Colonic mucosa (tissue), 4 donors: ENCODE data around the gene GRID1. TPM values are rescaled to one million over a fixed set of nuclear protein-coding genes. Genes with fewer than 3 reads are reported as not detected.
"Not testable (repeated sequence)": the region's sequence is repeated elsewhere in the genome, so short reads cannot be mapped to it uniquely, and the experiment has no call there.

Experiments used
- DNase-seq: peaks from one replicate; pipeline ENCODE4 v3.0.0-alpha.2; 2020
- H3K27ac ChIP-seq: fragments of 200-600 bp; one replicate; pipeline ENCODE4 v1.8.0; 2021
- H3K27me3 ChIP-seq: fragments of 200-600 bp; one replicate; pipeline ENCODE4 v1.8.0; 2021
- H3K36me3 ChIP-seq: fragments of 200-600 bp; one replicate; pipeline ENCODE4 v1.8.0; 2021
- H3K4me1 ChIP-seq: fragments of 200-600 bp; one replicate; pipeline ENCODE4 v1.8.0; 2021; ENCODE audit warnings: mild to moderate bottlenecking
- H3K4me3 ChIP-seq: fragments of 200-600 bp; one replicate; pipeline ENCODE4 v1.8.0; 2021
- H3K9ac ChIP-seq, 2 donors: one replicate each; pipeline ENCODE4 v1.7.0; 2013; ENCODE audit warnings: control low read depth in 2 of 2, low read depth in 2 of 2, low read length in 2 of 2
- H3K9me3 ChIP-seq: fragments of 200-600 bp; one replicate; pipeline ENCODE4 v1.8.0; 2021
- intact Hi-C: fragments of 100-400 bp; cut with DNase I; formaldehyde crosslinking; loops from one replicate; pipeline ENCODE4 v1.14.1; 2022
- total RNA-seq, 2 donors: library from RNA; stranded (reverse); fragmentation: NEBNext Ultra II Directional in 1 of 2; extraction: Animal tissue kit (Norgen Biotek cat#: 25700) in 1 of 2; gene quantifications; one replicate each; pipeline ENCODE4 v1.2.1, GENCODE V29; 2021
- TF ChIP-seq, protein P1 (sequence below): fragments of 200-600 bp; IDR thresholded peaks from one replicate; pipeline ENCODE4 v1.8.0; 2022; ENCODE audit warnings: antibody characterized with exemption, mild to moderate bottlenecking
- donor health status: healthy.
- donor health status: DM: no; HTN: no; CAD: no.
- donor health status: DM: no; HTN: no; CAD: no.

Gene GRID1
- total RNA-seq, 2 donors from 2014 or later = 0.30 to 0.37 TPM

DNA sequence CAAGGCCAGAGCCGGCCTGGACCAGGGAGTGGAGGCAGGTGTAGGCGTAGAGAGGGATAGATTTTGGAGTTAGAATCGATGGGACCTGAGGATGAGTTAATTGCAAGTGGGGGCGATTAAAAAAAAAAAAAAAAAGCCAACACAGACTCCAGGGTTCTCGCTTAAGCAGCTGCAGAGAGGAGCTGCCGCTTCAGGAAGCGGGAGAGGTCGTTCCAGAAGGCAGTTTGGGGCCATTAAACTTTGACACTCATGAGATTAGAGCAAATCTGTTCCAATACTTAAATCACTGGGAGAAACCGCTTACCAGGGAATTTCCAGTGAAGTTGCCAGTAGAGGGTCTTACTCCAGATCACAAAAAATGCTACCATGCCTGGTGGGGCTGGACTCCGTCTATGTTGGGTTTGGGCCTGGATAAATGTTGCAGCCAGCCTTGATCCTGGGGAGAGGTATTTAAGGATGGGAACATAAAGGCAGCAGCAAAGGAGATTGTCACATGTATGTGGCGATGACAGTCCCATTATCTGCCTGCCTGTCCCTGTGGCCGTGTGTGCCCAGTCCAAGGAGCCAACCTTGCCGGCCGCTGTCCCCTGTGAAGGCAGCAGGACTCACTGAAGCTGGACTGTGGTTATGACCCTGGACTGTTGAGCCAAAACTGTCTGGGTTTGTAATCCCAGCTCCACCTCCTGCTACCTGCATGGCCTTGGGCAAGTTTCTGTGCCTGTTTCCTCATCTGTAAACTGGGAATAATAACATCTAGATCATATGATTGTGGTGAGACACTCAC is 23.9 kb upstream of the GRID1 start:
- no peak overlapping the region for H3K27ac ChIP-seq
- H3K9ac ChIP-seq = no peak overlapping the region
- intact Hi-C loops = no loop called here
- H3K4me1 ChIP-seq = peaks cover 5% of the 10 kb centered on the region
- peaks cover 6% of the 10 kb centered on the region for H3K27me3 ChIP-seq
- TF ChIP-seq, protein P1, sequence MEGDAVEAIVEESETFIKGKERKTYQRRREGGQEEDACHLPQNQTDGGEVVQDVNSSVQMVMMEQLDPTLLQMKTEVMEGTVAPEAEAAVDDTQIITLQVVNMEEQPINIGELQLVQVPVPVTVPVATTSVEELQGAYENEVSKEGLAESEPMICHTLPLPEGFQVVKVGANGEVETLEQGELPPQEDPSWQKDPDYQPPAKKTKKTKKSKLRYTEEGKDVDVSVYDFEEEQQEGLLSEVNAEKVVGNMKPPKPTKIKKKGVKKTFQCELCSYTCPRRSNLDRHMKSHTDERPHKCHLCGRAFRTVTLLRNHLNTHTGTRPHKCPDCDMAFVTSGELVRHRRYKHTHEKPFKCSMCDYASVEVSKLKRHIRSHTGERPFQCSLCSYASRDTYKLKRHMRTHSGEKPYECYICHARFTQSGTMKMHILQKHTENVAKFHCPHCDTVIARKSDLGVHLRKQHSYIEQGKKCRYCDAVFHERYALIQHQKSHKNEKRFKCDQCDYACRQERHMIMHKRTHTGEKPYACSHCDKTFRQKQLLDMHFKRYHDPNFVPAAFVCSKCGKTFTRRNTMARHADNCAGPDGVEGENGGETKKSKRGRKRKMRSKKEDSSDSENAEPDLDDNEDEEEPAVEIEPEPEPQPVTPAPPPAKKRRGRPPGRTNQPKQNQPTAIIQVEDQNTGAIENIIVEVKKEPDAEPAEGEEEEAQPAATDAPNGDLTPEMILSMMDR = no peak
- H3K9me3 ChIP-seq = no peaks in the 10 kb centered on the region
- DNase-seq = no peak
- no peak overlapping the region for H3K4me3 ChIP-seq
- H3K36me3 ChIP-seq = no peaks in the 10 kb centered on the region

DNA sequence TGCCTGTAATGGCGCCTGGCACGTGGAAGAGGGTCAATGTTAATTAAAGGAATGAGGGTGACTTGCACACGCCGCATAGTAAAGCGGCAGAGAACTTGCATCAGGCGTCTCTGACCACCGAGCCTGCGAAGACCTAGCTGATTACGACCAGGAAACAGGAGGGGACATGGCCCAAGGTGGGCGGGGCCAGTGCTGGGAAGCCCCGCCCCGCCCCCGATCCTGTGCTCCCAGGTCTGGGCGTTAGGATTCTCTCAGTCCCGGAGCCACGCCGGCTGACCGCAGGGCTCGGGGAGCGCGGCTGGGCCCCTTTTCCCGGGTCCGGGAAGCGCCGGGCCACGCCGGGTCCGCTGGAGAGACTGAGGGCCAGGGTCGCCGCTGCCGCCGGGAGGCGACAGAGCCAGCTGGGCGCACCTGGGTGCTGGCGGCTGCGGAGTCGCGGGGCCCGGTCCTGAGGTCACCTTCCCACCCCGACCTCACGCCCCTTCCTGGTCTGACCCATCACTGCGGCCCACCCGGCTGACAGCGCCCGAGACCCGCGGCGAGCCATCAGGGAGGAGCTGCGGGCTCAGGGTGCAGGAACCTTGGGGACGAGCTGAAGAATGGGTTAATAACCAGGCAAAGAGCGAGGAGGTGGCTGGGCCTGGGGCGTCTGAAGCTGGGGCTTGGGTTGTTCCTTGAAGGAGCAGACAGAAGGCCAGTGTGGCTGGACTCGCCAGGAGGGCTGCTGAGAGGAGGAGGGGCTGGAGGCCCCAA is 23.0 kb upstream of the GRID1 start:
- no peak overlapping the region for H3K9ac ChIP-seq
- intact Hi-C loops = no loop called here
- no peaks in the 10 kb centered on the region for H3K9me3 ChIP-seq
- H3K27ac ChIP-seq = no peak overlapping the region
- peaks cover 5% of the 10 kb centered on the region for H3K4me1 ChIP-seq
- H3K27me3 ChIP-seq = peaks cover 6% of the 10 kb centered on the region
- DNase-seq = peak; percentile 76
- TF ChIP-seq, protein P1 = no peak
- peak overlapping the region; percentile 37 for H3K4me3 ChIP-seq
- H3K36me3 ChIP-seq = no peaks in the 10 kb centered on the region

DNA sequence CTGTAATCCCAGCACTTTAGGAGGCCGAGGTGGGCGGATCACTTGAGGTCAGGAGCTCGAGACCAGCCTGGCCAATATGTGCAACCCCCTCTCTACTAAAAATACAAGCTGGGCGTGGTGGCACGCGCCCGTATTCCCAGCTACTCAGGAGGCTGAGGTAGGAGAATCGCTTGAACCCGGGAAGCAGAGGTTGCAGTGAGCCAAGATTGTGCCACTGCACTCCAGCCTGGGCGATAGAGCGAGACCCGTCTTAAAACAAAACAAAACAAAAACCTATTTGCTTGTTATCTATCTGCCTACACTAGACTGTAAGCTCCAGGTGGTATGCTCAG is 22.5 kb upstream of the GRID1 start:
- H3K4me1 ChIP-seq, intact Hi-C loops, H3K9ac ChIP-seq, H3K27me3 ChIP-seq, H3K9me3 ChIP-seq, H3K36me3 ChIP-seq, H3K27ac ChIP-seq: not testable (repeated sequence)
- peak overlapping the region; percentile 37 for H3K4me3 ChIP-seq
- DNase-seq = peak; percentile 18

DNA sequence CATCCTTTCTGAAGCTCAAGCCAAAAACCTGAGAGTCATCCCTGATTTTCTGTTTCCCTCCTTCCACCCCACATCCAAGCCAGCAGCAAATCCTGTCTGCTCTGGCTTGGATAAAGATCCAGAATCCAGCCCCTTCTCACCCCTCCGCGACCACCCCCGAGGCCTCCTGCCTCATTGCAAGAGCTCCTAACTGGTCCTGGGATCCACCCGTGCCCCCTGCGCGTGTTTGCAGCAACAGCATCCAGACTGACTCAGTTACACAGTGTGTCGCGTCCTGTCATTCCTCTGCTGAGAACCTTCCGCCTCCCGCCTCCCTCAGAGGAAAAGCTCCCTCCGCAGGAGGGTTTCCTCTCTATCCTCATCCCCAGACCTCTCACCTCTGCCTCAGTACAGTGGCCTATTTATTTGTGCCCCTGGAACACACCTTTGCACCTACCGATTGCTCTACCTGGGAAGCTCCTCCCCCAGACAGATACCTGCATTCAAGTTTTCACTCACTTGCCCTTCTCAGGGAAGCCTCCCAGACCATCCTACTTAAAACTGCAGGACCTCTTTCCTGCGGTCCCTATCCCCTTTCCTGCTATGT is 21.6 kb upstream of the GRID1 start:
- intact Hi-C loops = no loop called here
- Histone ChIP-seq H3K4me3 (no peak overlapping the region), H3K27ac (no peak overlapping the region), H3K27me3 (peaks cover 6% of the 10 kb centered on the region), H3K36me3 (no peaks in the 10 kb centered on the region), H3K9me3 (no peaks in the 10 kb centered on the region), H3K9ac (no peak overlapping the region), H3K4me1 (peaks cover 5% of the 10 kb centered on the region)
- TF ChIP-seq, protein P1 = no peak
- peak; percentile 7 for DNase-seq

DNA sequence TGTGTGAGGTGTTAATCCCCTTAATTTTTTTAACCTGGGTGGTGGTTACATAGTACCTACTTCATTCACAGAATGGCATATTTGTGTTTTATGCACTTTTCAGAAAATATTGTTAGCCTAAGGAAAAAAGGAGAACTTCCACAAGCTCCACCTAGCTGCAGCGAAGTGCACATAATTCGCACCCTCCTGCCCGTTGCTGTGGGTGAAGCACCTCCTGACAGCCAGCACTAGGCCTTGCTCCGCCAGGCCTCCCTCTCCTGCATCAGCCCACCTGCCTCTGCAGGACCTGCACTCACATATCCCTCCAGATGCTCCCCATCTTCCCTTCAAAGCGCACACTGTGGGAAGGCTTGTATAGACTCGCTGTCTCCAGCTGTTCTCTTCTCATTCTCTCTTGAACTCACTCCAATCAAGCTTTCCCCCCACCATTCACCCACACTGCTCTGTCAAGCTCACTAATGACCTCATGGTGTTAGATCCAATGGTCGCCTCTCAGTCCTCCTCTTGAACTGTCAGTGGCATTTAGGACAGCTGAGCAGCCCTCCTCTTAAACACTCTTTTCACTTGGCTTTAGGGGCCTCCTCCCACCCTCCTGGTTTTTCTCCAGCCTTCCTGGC is 20.7 kb upstream of the GRID1 start:
- no peak for DNase-seq
- Histone ChIP-seq H3K4me3 (no peak overlapping the region), H3K36me3 (no peaks in the 10 kb centered on the region), H3K4me1 (peaks cover 5% of the 10 kb centered on the region), H3K27ac (no peak overlapping the region), H3K27me3 (peaks cover 6% of the 10 kb centered on the region), H3K9ac (no peak overlapping the region), H3K9me3 (no peaks in the 10 kb centered on the region)
- intact Hi-C loops = no loop called here
- TF ChIP-seq, protein P1 = no peak
